ENCODE results near the gene UNC13A. TPM values are rescaled to one million over a fixed set of nuclear protein-coding genes. Genes with fewer than 3 reads are reported as not detected.
"Not testable (repeated sequence)": the region's sequence is repeated elsewhere in the genome, so short reads cannot be mapped to it uniquely, and the experiment has no call there.

The UNC13A gene
- total RNA-seq, 1 donor, result under 0.01 TPM

GRCh38 chr19:17604372-17605025, 83.7 kb downstream of the UNC13A start:
- no peak for DNase-seq (ENCODE audit: low read depth)
- TF ChIP-seq, protein P1, sequence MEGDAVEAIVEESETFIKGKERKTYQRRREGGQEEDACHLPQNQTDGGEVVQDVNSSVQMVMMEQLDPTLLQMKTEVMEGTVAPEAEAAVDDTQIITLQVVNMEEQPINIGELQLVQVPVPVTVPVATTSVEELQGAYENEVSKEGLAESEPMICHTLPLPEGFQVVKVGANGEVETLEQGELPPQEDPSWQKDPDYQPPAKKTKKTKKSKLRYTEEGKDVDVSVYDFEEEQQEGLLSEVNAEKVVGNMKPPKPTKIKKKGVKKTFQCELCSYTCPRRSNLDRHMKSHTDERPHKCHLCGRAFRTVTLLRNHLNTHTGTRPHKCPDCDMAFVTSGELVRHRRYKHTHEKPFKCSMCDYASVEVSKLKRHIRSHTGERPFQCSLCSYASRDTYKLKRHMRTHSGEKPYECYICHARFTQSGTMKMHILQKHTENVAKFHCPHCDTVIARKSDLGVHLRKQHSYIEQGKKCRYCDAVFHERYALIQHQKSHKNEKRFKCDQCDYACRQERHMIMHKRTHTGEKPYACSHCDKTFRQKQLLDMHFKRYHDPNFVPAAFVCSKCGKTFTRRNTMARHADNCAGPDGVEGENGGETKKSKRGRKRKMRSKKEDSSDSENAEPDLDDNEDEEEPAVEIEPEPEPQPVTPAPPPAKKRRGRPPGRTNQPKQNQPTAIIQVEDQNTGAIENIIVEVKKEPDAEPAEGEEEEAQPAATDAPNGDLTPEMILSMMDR (IDR thresholded peaks at IDR 0.05; ENCODE audit: insufficient read depth, low read depth, low read length), result no peak
- H3K4me3 ChIP-seq (ENCODE audit: low read depth, low read length), result no peak overlapping the region

GRCh38 chr19:17602872-17603510, 85.2 kb downstream of the UNC13A start:
- TF ChIP-seq, protein P1 (IDR thresholded peaks at IDR 0.05; ENCODE audit: insufficient read depth, low read depth, low read length), result no peak
- H3K4me3 ChIP-seq (ENCODE audit: low read depth, low read length), result no peak overlapping the region
- DNase-seq (ENCODE audit: low read depth), result no peak

GRCh38 chr19:17602217-17602616, 85.9 kb downstream of the UNC13A start:
- no peak overlapping the region for H3K4me3 ChIP-seq (ENCODE audit: low read depth, low read length)
- DNase-seq (ENCODE audit: low read depth), result no peak
- TF ChIP-seq, protein P1 (IDR thresholded peaks at IDR 0.05; ENCODE audit: insufficient read depth, low read depth, low read length), result no peak

DNA sequence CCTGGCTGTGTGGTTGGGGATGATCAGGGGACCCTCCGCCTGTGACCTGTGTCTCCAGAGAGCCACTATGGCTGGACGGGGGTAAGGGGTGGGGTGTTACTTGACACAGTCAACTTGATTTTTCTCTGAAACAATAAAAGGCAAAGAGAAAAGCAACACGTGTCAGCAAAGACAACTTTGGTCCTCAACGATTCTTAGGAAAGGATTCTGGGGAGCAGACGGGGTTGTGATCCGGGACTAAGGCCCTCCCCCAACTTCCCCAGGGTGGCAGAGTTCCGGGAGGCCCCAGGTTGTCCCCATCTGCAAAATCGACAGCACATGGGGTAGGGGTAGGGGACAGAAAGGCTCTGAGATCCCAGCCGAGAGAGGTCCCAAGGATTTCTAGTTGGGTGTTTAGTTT, 86.5 kb downstream of the UNC13A start:
- no peak for DNase-seq (ENCODE audit: low read depth)
- H3K4me3 ChIP-seq (ENCODE audit: low read depth, low read length), result no peak overlapping the region
- TF ChIP-seq, protein P1 (IDR thresholded peaks at IDR 0.05; ENCODE audit: insufficient read depth, low read depth, low read length), result no peak

DNA sequence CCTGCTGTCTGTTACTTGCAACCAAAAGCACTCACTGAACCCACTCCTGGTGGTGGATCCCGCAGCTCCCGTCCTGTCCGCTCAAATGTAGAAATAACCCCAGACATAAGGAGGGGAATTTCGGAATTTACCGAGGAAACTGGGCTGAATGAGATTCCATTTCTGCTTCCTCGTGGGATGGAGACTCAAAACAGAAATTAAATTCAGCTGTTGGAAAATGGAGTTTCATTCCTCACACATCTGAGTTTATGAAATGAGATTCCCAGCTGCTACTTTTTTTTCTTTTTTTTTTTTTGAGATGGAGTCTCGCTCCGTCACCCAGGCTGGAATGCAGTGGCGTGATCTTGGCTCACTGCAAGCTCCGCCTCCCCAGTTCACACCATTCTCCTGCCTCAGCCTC, 88.4 kb downstream of the UNC13A start:
- no peak for DNase-seq (ENCODE audit: low read depth)
- TF ChIP-seq, protein P1 (IDR thresholded peaks at IDR 0.05; ENCODE audit: insufficient read depth, low read depth, low read length), result no peak
- no peak overlapping the region for H3K4me3 ChIP-seq (ENCODE audit: low read depth, low read length)

DNA sequence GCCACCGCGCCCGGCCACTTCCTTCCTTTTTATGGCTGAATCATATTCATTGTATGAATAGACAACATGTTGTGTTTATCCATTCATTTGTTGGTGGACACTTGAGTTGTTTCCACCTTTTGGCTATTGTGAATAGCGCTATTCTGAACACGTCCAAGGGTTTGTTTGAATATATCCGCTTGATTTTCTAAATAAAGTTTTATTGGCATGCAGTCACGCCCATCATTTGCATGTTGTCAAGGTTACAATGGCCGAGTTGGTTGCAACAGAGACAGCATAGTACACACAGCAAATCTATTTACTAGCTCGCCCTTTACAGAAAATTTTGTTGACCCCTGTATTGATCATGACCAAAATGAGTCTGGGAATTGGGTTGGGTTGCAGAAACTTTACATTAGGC, 89.2 kb downstream of the UNC13A start:
- no peak overlapping the region for H3K4me3 ChIP-seq (ENCODE audit: low read depth, low read length)
- no peak for DNase-seq (ENCODE audit: low read depth)
- TF ChIP-seq, protein P1 (IDR thresholded peaks at IDR 0.05; ENCODE audit: insufficient read depth, low read depth, low read length), result no peak

DNA sequence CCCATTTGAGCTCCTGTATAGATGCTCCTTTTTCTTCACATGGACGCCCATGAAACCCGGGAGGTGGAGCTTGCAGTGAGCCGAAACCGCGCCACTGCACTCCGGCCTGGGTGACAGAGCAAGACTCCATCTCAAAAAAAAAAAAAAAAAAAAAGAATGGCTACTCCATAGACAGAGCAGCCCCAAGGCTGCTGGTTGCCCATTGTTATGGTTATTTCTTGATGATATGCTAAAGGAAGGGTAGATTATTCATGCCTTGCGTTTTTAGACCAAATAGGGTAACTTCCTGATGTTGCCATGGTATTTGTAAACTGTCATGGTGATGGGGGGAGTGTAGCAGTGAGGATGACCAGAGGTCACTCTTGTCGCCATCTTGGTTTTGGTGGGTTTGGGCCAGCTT, 90.1 kb downstream of the UNC13A start:
- not testable (repeated sequence) for H3K4me3 ChIP-seq (ENCODE audit: low read depth, low read length); DNase-seq (ENCODE audit: low read depth)

GRCh38 chr19:17594296-17594695, 93.9 kb downstream of the UNC13A start:
- not testable (repeated sequence) for DNase-seq (ENCODE audit: low read depth); H3K4me3 ChIP-seq (ENCODE audit: low read depth, low read length)
